Upper lobe of left lung (tissue), 6 donors: ENCODE results near the gene TNRC6B. TPM values are rescaled to one million over a fixed set of nuclear protein-coding genes. Genes with fewer than 3 reads are reported as not detected.
"Not testable (repeated sequence)": the region's sequence is repeated elsewhere in the genome, so short reads cannot be mapped to it uniquely, and the experiment has no call there.

Experiments
- ATAC-seq, 2 donors: fragments of 200-7000 bp; cut with Tn5 transposase; one replicate each; pipeline ENCODE4 v1.9.1; 2022; ENCODE audit warnings: mild to moderate bottlenecking in 2 of 2, moderate library complexity in 2 of 2; ENCODE audit not compliant: low FRiP score in 2 of 2
- DNase-seq, 2 donors: peaks; one replicate each; pipeline ENCODE4 v3.0.0-alpha.2; 2019 to 2020
- H3K27ac ChIP-seq, 4 donors: fragments of 200-600 bp; sonication (generic); one replicate each; pipeline ENCODE4 v1.5.1; 2016 to 2019
- H3K27me3 ChIP-seq, 4 donors: fragments of 200-600 bp; sonication (generic); one replicate each; pipeline ENCODE4 v1.5.1; 2017 to 2019
- H3K36me3 ChIP-seq, 4 donors: fragments of 200-600 bp; sonication (generic); one replicate each; pipeline ENCODE4 v1.5.1; 2016 to 2019
- H3K4me1 ChIP-seq, 4 donors: fragments of 200-600 bp; sonication (generic); one replicate each; pipeline ENCODE4 v1.5.1; 2018 to 2019
- H3K4me3 ChIP-seq, 4 donors: fragments of 200-600 bp; sonication (generic); one replicate each; pipeline ENCODE4 v1.5.1; 2017 to 2019; ENCODE audit warnings: mild to moderate bottlenecking in 2 of 4, moderate library complexity in 1 of 4
- H3K9me3 ChIP-seq, 4 donors: fragments of 200-600 bp; sonication (generic); one replicate each; pipeline ENCODE4 v1.5.1; 2018 to 2019
- EP300 ChIP-seq, 4 donors: sonication (generic); formaldehyde crosslinking; IDR thresholded peaks; one replicate each; pipeline ENCODE4 v1.5.1; 2017; ENCODE audit warnings: antibody characterized with exemption in 4 of 4, control low read depth in 2 of 4
- POLR2A ChIP-seq, 4 donors: fragments of 450-650 bp; IDR thresholded peaks; one replicate each; pipeline ENCODE4 v1.5.1; 2016 to 2017; ENCODE audit warnings: antibody characterized with exemption in 4 of 4, mild to moderate bottlenecking in 2 of 4
- POLR2AphosphoS5 ChIP-seq, 2 donors: sonication (generic); formaldehyde crosslinking; IDR thresholded peaks; one replicate each; pipeline ENCODE4 v1.5.1; 2017; ENCODE audit warnings: antibody characterized with exemption in 2 of 2
- WGBS, 2 donors: methylation state at CpG; one replicate each; pipeline ENCODE4 v1.1.5; 2017 to 2018; 5-methylcytosine and 5-hydroxymethylcytosine counted together
- total RNA-seq, 6 donors: library from RNA; depleted of rRNA in 4 of 6; stranded (reverse); fragments of >200 nt in 4 of 6; gene quantifications; one replicate each; pipeline versions ENCODE4 v1.1.0 to v1.2.1, GENCODE V29; 2016 to 2021
- TF ChIP-seq, protein P1 (sequence below), 6 experiments: fragments of 450-650 bp in 4 of 6; fragments of 200-600 bp in 2 of 6; sonication (generic) in 2 of 6; IDR thresholded peaks; one replicate each; pipeline ENCODE4 v1.5.1; 2016 to 2019; ENCODE audit warnings: antibody characterized with exemption in 6 of 6
- donor health status: DM: no; HTN: no; CAD: no; lungs with moderate emphysema.
- donor health status: DM: no; HTN: yes; CAD: no; lungs with severe emphysema.

Gene TNRC6B
- total RNA-seq, 6 donors from 2014 or later, result 18.1 to 106 (median 60.3) TPM

GRCh38 chr22:40310081-40310767, 132.5 kb downstream of the TNRC6B start:
- H3K27ac ChIP-seq, result no peak overlapping the region
- no peaks in the 10 kb centered on the region for H3K4me1 ChIP-seq
- peak in 1 of 2 donors; percentile 82 for ATAC-seq
- H3K9me3 ChIP-seq, result no peaks in the 10 kb centered on the region
- TF ChIP-seq, protein P1, sequence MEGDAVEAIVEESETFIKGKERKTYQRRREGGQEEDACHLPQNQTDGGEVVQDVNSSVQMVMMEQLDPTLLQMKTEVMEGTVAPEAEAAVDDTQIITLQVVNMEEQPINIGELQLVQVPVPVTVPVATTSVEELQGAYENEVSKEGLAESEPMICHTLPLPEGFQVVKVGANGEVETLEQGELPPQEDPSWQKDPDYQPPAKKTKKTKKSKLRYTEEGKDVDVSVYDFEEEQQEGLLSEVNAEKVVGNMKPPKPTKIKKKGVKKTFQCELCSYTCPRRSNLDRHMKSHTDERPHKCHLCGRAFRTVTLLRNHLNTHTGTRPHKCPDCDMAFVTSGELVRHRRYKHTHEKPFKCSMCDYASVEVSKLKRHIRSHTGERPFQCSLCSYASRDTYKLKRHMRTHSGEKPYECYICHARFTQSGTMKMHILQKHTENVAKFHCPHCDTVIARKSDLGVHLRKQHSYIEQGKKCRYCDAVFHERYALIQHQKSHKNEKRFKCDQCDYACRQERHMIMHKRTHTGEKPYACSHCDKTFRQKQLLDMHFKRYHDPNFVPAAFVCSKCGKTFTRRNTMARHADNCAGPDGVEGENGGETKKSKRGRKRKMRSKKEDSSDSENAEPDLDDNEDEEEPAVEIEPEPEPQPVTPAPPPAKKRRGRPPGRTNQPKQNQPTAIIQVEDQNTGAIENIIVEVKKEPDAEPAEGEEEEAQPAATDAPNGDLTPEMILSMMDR (IDR thresholded peaks at IDR 0.05), result no peak
- TF ChIP-seq POLR2AphosphoS5 (IDR thresholded peaks at IDR 0.05) (no peak), EP300 (IDR thresholded peaks at IDR 0.05) (no peak), POLR2A (IDR thresholded peaks at IDR 0.05) (no peak)
- no peaks in the 10 kb centered on the region for H3K27me3 ChIP-seq
- WGBS, 2 donors, result 78 to 83% methylated on average over 9 of the region's 9 CpGs
- no peak for DNase-seq
- H3K36me3 ChIP-seq, result peaks cover 19 to 87% (median 69%) of the 10 kb centered on the region in 4 donors
- no peak overlapping the region for H3K4me3 ChIP-seq

DNA sequence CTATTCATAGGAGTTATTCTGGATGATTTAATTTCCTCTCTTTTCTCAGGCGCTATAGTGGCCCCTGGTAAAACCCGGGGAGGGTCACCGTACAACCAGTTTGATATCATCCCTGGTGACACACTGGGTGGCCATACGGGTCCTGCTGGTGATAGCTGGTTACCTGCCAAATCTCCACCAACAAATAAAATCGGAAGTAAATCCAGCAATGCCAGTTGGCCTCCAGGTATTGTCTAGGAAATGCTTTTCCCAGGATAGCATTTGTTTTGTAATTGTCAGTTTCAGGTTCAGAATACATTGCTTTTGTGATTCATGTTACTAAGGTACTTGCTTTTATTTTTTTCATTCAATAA, 133.0 kb downstream of the TNRC6B start:
- H3K9me3 ChIP-seq, result no peaks in the 10 kb centered on the region
- no peak for DNase-seq
- TF ChIP-seq POLR2A (IDR thresholded peaks at IDR 0.05) (no peak), POLR2AphosphoS5 (IDR thresholded peaks at IDR 0.05) (no peak), EP300 (IDR thresholded peaks at IDR 0.05) (no peak)
- TF ChIP-seq, protein P1 (IDR thresholded peaks at IDR 0.05), result no peak
- ATAC-seq, result no peak
- no peak overlapping the region for H3K27ac ChIP-seq
- WGBS, 2 donors, result 82% methylated on average over 5 of the region's 5 CpGs
- H3K4me1 ChIP-seq, result no peaks in the 10 kb centered on the region
- H3K36me3 ChIP-seq, result peaks cover 21 to 88% (median 72%) of the 10 kb centered on the region in 4 donors
- no peaks in the 10 kb centered on the region for H3K27me3 ChIP-seq
- no peak overlapping the region for H3K4me3 ChIP-seq

DNA sequence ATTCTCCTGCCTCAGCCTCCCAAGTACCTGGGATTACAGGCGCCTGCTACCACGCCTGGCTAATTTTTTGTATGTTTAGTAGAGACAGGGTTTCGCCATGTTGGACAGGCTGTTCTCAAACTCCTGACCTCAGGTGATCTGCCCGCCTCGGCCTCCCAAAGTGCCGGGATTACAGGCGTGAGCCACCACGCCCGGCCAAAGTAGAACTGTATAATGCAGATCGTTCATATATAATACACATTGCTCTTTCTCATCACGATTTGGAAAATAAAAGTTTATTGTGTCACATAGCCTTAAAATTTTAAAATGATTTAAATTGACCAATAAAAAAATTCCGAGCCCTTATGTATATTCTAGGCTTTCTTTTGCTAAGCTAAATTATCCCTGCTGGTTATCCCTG, 133.9 kb downstream of the TNRC6B start:
- ATAC-seq, H3K9me3 ChIP-seq, H3K4me1 ChIP-seq, H3K4me3 ChIP-seq, H3K27me3 ChIP-seq, DNase-seq, H3K27ac ChIP-seq: not testable (repeated sequence)
- H3K36me3 ChIP-seq, result peaks cover 25 to 92% (median 77%) of the 10 kb centered on the region in 4 donors
- WGBS, 2 donors, result 97 to 99% methylated on average over 12 of the region's 12 CpGs

DNA sequence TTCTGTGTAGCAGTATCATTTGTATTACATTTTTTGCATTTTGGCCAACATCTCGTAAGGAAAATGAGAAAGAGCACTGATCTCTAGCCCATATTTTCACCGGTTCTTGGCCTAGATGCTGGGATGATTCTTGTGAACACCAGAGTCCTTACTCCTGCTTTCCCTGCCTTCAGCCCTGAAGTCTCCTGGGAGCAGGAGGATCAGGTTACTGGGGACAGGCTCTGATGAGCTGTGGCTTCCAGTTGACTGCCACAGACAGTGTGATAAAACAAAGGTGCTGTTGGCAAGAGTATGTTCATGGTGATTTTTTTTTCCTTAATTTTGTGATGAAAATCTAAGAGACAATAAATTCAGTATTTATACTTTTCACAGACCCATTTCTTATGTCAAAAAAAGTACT, 134.3 kb downstream of the TNRC6B start:
- Histone ChIP-seq H3K4me1 (no peaks in the 10 kb centered on the region), H3K27me3 (no peaks in the 10 kb centered on the region), H3K4me3 (no peak overlapping the region), H3K27ac (no peak overlapping the region), H3K9me3 (no peaks in the 10 kb centered on the region), H3K36me3 (peaks cover 27 to 94% (median 81%) of the 10 kb centered on the region in 4 donors)
- DNase-seq (no peak), ATAC-seq (no peak)
- WGBS, 2 donors, result 93 to 97% methylated on average over 2 of the region's 2 CpGs
- TF ChIP-seq POLR2AphosphoS5 (IDR thresholded peaks at IDR 0.05), result no peak
- TF ChIP-seq EP300 (IDR thresholded peaks at IDR 0.05), result no peak
- TF ChIP-seq POLR2A (IDR thresholded peaks at IDR 0.05), result no peak
- TF ChIP-seq, protein P1 (IDR thresholded peaks at IDR 0.05), result no peak

- H3K27me3 ChIP-seq, result no peaks in the 10 kb centered on the region
- H3K4me1 ChIP-seq, result no peaks in the 10 kb centered on the region
- H3K4me3 ChIP-seq, result no peak overlapping the region
- DNase-seq (no peak), ATAC-seq (peak; percentile 40 to 53)
- peak overlapping the region in 1 of 4 donors; percentile 1 for H3K27ac ChIP-seq
- H3K36me3 ChIP-seq, result peaks cover 35 to 97% (median 81%) of the 10 kb centered on the region in 4 donors
- H3K9me3 ChIP-seq, result no peaks in the 10 kb centered on the region
- 54 to 62% methylated on average over 2 of the region's 2 CpGs for WGBS, 2 donors
- TF ChIP-seq POLR2A (IDR thresholded peaks at IDR 0.05) (no peak), EP300 (IDR thresholded peaks at IDR 0.05) (no peak), POLR2AphosphoS5 (IDR thresholded peaks at IDR 0.05) (no peak)
- TF ChIP-seq, protein P1 (IDR thresholded peaks at IDR 0.05), result no peak
Measured at GRCh38 chr22:40313007-40313406, 135.3 kb downstream of the TNRC6B start.
